ENCODE measurements around the gene CHML.

The CHML gene

DNA sequence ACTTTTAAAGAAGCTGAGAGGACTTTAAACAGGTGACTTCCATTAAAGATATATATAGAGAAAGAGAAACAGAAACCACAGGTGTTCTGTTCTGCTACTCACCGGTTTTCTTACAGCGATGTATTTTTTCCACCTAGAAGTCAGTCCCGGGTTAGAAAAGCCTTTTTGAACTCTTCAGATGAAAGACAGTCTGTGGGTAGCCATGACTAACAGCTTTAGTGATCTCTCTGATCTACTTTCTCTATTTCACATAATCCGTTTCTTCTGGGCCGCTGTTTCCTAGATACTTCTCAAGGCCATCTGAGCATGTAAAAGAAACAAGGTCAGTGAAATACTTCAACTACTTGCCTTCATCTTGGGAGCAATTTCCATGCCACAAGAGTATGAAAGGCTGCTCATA lies 37.0 kb upstream of the CHML start:
- TF ChIP-seq, protein P1, sequence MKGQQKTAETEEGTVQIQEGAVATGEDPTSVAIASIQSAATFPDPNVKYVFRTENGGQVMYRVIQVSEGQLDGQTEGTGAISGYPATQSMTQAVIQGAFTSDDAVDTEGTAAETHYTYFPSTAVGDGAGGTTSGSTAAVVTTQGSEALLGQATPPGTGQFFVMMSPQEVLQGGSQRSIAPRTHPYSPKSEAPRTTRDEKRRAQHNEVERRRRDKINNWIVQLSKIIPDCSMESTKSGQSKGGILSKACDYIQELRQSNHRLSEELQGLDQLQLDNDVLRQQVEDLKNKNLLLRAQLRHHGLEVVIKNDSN (IDR thresholded peaks at IDR 0.05): no peak
- TF ChIP-seq RAD21 (IDR thresholded peaks at IDR 0.05; ENCODE audit: low read depth): no peak
- TF ChIP-seq TEAD4 (IDR thresholded peaks at IDR 0.05): no peak
- no peak for TF ChIP-seq FOXM1 (IDR thresholded peaks at IDR 0.05; ENCODE audit: borderline replicate concordance, low read depth)
- no peak for TF ChIP-seq TCF12 (IDR thresholded peaks at IDR 0.05; ENCODE audit: low read depth)
- TF ChIP-seq CREB1 (IDR thresholded peaks at IDR 0.05; ENCODE audit: low read depth): no peak
- no peak for TF ChIP-seq NFIC (IDR thresholded peaks at IDR 0.05)
- no peak for TF ChIP-seq TAF1 (IDR thresholded peaks at IDR 0.05; ENCODE audit: low read depth)
- no peak for TF ChIP-seq EP300 (IDR thresholded peaks at IDR 0.05; ENCODE audit: borderline replicate concordance)

DNA sequence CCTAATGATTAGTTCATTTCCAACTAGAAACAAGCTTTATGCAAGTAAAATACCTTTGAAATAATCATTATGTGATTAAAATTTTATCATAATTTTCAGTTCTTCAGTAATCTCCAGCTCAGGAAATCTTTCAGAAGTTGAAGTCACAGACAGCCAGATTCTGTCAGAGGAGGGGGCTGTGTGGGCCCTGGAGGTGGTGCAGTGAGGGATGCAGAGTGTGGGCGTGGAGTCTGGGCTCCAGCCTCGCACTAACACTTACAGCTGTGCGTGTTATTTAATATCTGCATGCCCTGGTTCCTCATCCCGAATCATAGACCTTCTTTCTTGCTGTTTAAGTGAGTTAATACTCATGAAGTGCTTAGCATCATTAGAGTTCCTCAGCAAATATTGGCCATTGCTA lies 35.8 kb upstream of the CHML start:
- TF ChIP-seq CREB1 (IDR thresholded peaks at IDR 0.05; ENCODE audit: low read depth): no peak
- TF ChIP-seq, protein P1 (IDR thresholded peaks at IDR 0.05): no peak
- TF ChIP-seq REST (IDR thresholded peaks at IDR 0.05; ENCODE audit: low read depth): no peak
- no peak for TF ChIP-seq EGR1 (IDR thresholded peaks at IDR 0.05)
- TF ChIP-seq TAF1 (IDR thresholded peaks at IDR 0.05; ENCODE audit: low read depth): no peak
- no peak for TF ChIP-seq FOXM1 (IDR thresholded peaks at IDR 0.05; ENCODE audit: borderline replicate concordance, low read depth)
- TF ChIP-seq TEAD4 (IDR thresholded peaks at IDR 0.05): no peak
- TF ChIP-seq ZBTB7A (IDR thresholded peaks at IDR 0.05; ENCODE audit: low read depth): no peak
- no peak for TF ChIP-seq TCF12 (IDR thresholded peaks at IDR 0.05; ENCODE audit: low read depth)

DNA sequence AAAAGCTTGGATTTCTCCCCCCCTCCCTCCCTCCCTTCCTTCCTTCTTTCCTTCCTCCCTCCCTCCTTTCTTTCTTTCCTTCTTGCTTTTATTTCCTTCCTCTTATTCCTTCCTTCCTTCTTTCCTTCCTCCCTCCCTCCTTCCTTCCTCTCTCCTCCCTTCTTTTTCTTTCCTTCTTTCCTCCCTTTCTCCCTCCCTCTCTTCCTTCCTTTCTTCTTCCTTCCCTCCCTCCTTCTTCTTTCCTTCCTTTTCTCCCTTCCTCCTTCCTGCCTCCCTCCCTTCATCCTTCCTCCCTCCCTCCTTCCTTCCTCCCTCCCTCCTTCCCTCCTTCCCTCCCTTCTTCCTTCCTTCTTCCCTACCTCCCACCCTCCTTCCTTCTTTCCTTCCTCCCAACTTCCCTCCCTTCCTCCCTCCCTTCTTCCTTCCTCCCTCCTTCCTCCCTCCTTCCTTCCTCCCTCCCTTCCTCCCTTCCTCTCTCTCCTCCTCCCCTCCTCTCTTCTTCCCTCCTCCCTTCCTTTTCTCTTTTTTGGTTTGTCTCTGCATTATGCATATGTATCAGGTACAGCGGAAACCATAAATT lies 34.7 kb upstream of the CHML start:
- TF ChIP-seq CEBPB (IDR thresholded peaks at IDR 0.05) (no peak), RAD21 (IDR thresholded peaks at IDR 0.05; ENCODE audit: low read depth) (no peak), NFIC (IDR thresholded peaks at IDR 0.05) (no peak), MAX (IDR thresholded peaks at IDR 0.05) (no peak), FOXM1 (IDR thresholded peaks at IDR 0.05; ENCODE audit: borderline replicate concordance, low read depth) (no peak), EP300 (IDR thresholded peaks at IDR 0.05; ENCODE audit: borderline replicate concordance) (no peak), EGR1 (IDR thresholded peaks at IDR 0.05) (no peak), ZBTB7A (IDR thresholded peaks at IDR 0.05; ENCODE audit: low read depth) (no peak), YY1 (IDR thresholded peaks at IDR 0.05; ENCODE audit: low read depth) (no peak), TAF1 (IDR thresholded peaks at IDR 0.05; ENCODE audit: low read depth) (no peak)

DNA sequence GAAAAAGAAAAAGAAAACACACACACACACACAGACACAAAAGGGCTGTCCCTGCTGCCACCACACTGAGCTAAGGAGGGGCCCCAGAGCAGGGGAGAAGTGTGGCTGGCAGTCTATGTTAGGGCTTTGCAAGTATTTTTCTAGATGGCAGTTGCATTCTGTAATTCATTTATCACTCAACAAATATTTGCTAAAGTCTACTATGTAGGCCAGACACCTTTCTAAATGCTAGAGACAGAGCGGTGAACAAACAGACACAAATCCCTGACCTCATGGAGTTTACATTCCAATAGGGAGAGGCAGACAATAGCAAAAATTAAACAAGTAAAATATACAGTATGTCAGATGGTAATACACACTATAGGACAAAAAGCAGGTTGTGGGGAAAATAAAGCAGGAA lies 32.1 kb upstream of the CHML start:
- TF ChIP-seq, protein P1 (IDR thresholded peaks at IDR 0.05): no peak
- TF ChIP-seq CEBPB (IDR thresholded peaks at IDR 0.05) (no peak), ZBTB7A (IDR thresholded peaks at IDR 0.05; ENCODE audit: low read depth) (no peak), FOXM1 (IDR thresholded peaks at IDR 0.05; ENCODE audit: borderline replicate concordance, low read depth) (no peak), TEAD4 (IDR thresholded peaks at IDR 0.05) (no peak), TAF1 (IDR thresholded peaks at IDR 0.05; ENCODE audit: low read depth) (no peak), MAX (IDR thresholded peaks at IDR 0.05) (no peak), EP300 (IDR thresholded peaks at IDR 0.05; ENCODE audit: borderline replicate concordance) (no peak), TCF12 (IDR thresholded peaks at IDR 0.05; ENCODE audit: low read depth) (no peak), REST (IDR thresholded peaks at IDR 0.05; ENCODE audit: low read depth) (no peak)

DNA sequence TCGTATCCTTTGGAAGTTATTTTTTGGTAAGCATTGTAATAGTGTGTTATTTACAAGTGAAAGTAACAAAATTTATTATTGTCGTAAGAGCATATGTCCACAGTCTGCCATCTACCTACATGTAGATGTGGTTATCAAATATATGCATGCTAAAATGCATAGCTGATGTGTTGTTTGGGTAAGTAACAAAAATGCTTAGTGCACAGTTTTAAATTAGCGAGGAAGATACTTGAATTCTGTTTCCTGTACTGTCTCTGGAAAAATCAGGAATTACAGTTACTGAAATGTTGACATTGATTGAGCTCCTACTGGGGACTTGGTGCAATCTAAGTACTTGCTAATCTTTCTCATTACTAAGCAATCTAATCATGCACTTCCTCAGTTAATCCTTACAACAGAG lies 26.2 kb upstream of the CHML start:
- TF ChIP-seq CREB1 (IDR thresholded peaks at IDR 0.05; ENCODE audit: low read depth): no peak
- TF ChIP-seq RAD21 (IDR thresholded peaks at IDR 0.05; ENCODE audit: low read depth): no peak
- TF ChIP-seq, protein P1 (IDR thresholded peaks at IDR 0.05): no peak
- no peak for TF ChIP-seq TCF12 (IDR thresholded peaks at IDR 0.05; ENCODE audit: low read depth)
- TF ChIP-seq ZBTB7A (IDR thresholded peaks at IDR 0.05; ENCODE audit: low read depth): no peak
- TF ChIP-seq REST (IDR thresholded peaks at IDR 0.05; ENCODE audit: low read depth): no peak
- no peak for TF ChIP-seq NFIC (IDR thresholded peaks at IDR 0.05)
- no peak for TF ChIP-seq TAF1 (IDR thresholded peaks at IDR 0.05; ENCODE audit: low read depth)
- TF ChIP-seq EGR1 (IDR thresholded peaks at IDR 0.05): no peak
- no peak for TF ChIP-seq CEBPB (IDR thresholded peaks at IDR 0.05)
- no peak for TF ChIP-seq EP300 (IDR thresholded peaks at IDR 0.05; ENCODE audit: borderline replicate concordance)
- TF ChIP-seq FOXM1 (IDR thresholded peaks at IDR 0.05; ENCODE audit: borderline replicate concordance, low read depth): no peak
- TF ChIP-seq TEAD4 (IDR thresholded peaks at IDR 0.05): no peak

Data from Ishikawa (cell line).